Stomach (tissue), 9 donors: ENCODE results near the gene MEA1. TPM values are rescaled to one million over a fixed set of nuclear protein-coding genes. Genes with fewer than 3 reads are reported as not detected.

Experiments used
- DNase-seq, 2 donors: peaks; one replicate each; pipeline versions ENCODE4 v3.0.0 to v3.0.0-alpha.2; 2013 to 2019
- H3K27ac ChIP-seq, 5 donors: fragments of 200-600 bp in 4 of 5; sonication (generic) in 4 of 5; one replicate each; pipeline ENCODE4 v1.5.1; 2013 to 2019; ENCODE audit warnings: mild to moderate bottlenecking in 1 of 5, moderate library complexity in 1 of 5
- H3K27me3 ChIP-seq, 3 donors: fragments of 200-600 bp; sonication (generic); one replicate each; pipeline ENCODE4 v1.5.1; 2017 to 2019; ENCODE audit warnings: mixed run types in 1 of 3
- H3K36me3 ChIP-seq, 4 donors: fragments of 200-600 bp; sonication (generic); 1 replicate in 3 of 4; 2 replicates in 1 of 4; pipeline ENCODE4 v1.5.1; 2016 to 2019
- H3K4me1 ChIP-seq, 4 donors: fragments of 200-600 bp; sonication (generic); one replicate each; pipeline ENCODE4 v1.5.1; 2016 to 2019
- H3K4me3 ChIP-seq, 4 donors: fragments of 200-600 bp; sonication (generic) in 3 of 4; one replicate each; pipeline ENCODE4 v1.5.1; 2016 to 2019; ENCODE audit warnings: mild to moderate bottlenecking in 1 of 4
- H3K9me3 ChIP-seq, 4 donors: fragments of 200-600 bp; sonication (generic); one replicate each; pipeline ENCODE4 v1.5.1; 2016 to 2019
- CTCF ChIP-seq, 7 experiments: fragments of 450-650 bp in 4 of 7; fragments of 200-600 bp in 3 of 7; sonication (generic) in 3 of 7; IDR thresholded peaks; one replicate each; pipeline ENCODE4 v1.5.1; 2016 to 2019; ENCODE audit warnings: antibody characterized with exemption in 7 of 7, control low read depth in 2 of 7, mild to moderate bottlenecking in 1 of 7
- EP300 ChIP-seq: sonication (generic); formaldehyde crosslinking; IDR thresholded peaks from one replicate; pipeline ENCODE4 v1.6.1; 2017; ENCODE audit warnings: antibody characterized with exemption
- POLR2A ChIP-seq, 4 donors: fragments of 450-650 bp; IDR thresholded peaks; one replicate each; pipeline ENCODE4 v1.6.1; 2016; ENCODE audit warnings: antibody characterized with exemption in 4 of 4, control low read depth in 2 of 4, mild to moderate bottlenecking in 1 of 4, moderate library complexity in 1 of 4
- POLR2AphosphoS5 ChIP-seq, 3 donors: sonication (generic); formaldehyde crosslinking; IDR thresholded peaks; one replicate each; pipeline ENCODE4 v1.6.1; 2016; ENCODE audit warnings: antibody characterized with exemption in 3 of 3
- WGBS, 5 donors: extraction: QIAGEN DNeasy Blood & Tissue Kit in 3 of 5; methylation state at CpG; one replicate each; pipeline versions ENCODE4 v1.1.5 to v1.1.7; 2013 to 2018; 5-methylcytosine and 5-hydroxymethylcytosine counted together
- intact Hi-C: fragments of 100-400 bp; cut with DNase I; formaldehyde crosslinking; loops from one replicate; pipeline ENCODE4 v1.15.1; 2023; ENCODE audit warnings: low total_unique reads
- polyA plus RNA-seq, 3 donors: library from polyadenylated mRNA; stranded (reverse); fragments of 200-250 nt; gene quantifications; one replicate each; pipeline ENCODE4 v1.2.3, GENCODE V29; 2013
- total RNA-seq, 5 donors: library from RNA; depleted of rRNA; stranded (reverse); fragments of >200 nt; gene quantifications; one replicate each; pipeline versions ENCODE4 v1.1.0 to v1.2.3, GENCODE V29; 2014 to 2016
- donor health status: healthy with polysubstance abuse.
- donor health status: Bipolar disorder and iron deficiency.
- donor health status: healthy.

MEA1 gene
- total and polyA plus RNA-seq, 8 donors, result 3.6 to 118 (median 50.0) TPM

- H3K27me3 ChIP-seq, result no peaks in the 10 kb centered on the region
- peak overlapping the region in 3 of 4 donors; percentile 59 to 72 (median 68) for H3K4me3 ChIP-seq
- TF ChIP-seq CTCF (IDR thresholded peaks at IDR 0.05) (no peak), POLR2A (IDR thresholded peaks at IDR 0.05) (no peak), POLR2AphosphoS5 (IDR thresholded peaks at IDR 0.05) (no peak), EP300 (no peak)
- no peak for DNase-seq
- intact Hi-C loops, result no loop called here
- peaks cover 32 to 69% (median 63%) of the 10 kb centered on the region in 4 donors for H3K36me3 ChIP-seq
- peak overlapping the region in 4 of 5 donors; percentile 90 to 96 (median 94) for H3K27ac ChIP-seq
- 84 to 89% (median 87%) methylated on average over 14 to 19 of the region's 19 CpGs for WGBS, 5 donors
- H3K9me3 ChIP-seq, result no peaks in the 10 kb centered on the region
- peaks cover 14 to 37% (median 30%) of the 10 kb centered on the region in 4 donors for H3K4me1 ChIP-seq
These were observed 38.6 kb upstream of the MEA1 start for GRCh38 chr6:43052225-43052841.

GRCh38 chr6:43050981-43051380 lies 37.2 kb upstream of the MEA1 start:
- Histone ChIP-seq H3K4me1 (peaks cover 14 to 36% (median 29%) of the 10 kb centered on the region in 4 donors), H3K4me3 (no peak overlapping the region), H3K9me3 (no peaks in the 10 kb centered on the region), H3K27ac (no peak overlapping the region), H3K36me3 (peaks cover 31 to 69% (median 63%) of the 10 kb centered on the region in 4 donors), H3K27me3 (no peaks in the 10 kb centered on the region)
- no peak for TF ChIP-seq POLR2AphosphoS5 (IDR thresholded peaks at IDR 0.05)
- TF ChIP-seq POLR2A (IDR thresholded peaks at IDR 0.05), result no peak
- no peak for TF ChIP-seq CTCF (IDR thresholded peaks at IDR 0.05)
- TF ChIP-seq EP300, result no peak
- intact Hi-C loops, result no loop called here
- WGBS, 5 donors, result 93 to 95% (median 93%) methylated on average over 13 to 17 of the region's 17 CpGs
- no peak for DNase-seq

- Histone ChIP-seq H3K27me3 (no peaks in the 10 kb centered on the region), H3K36me3 (peaks cover 47 to 84% (median 81%) of the 10 kb centered on the region in 4 donors), H3K9me3 (no peaks in the 10 kb centered on the region), H3K27ac (no peak overlapping the region), H3K4me3 (no peak overlapping the region), H3K4me1 (peaks cover 8 to 23% (median 17%) of the 10 kb centered on the region in 4 donors)
- 87 to 96% (median 91%) methylated on average over 5 to 7 of the region's 7 CpGs for WGBS, 5 donors
- intact Hi-C loops, result no loop called here
- no peak for TF ChIP-seq CTCF (IDR thresholded peaks at IDR 0.05)
- no peak for DNase-seq
These were observed 34.3 kb upstream of the MEA1 start for GRCh38 chr6:43047998-43048397.

GRCh38 chr6:43045371-43045930 lies 31.7 kb upstream of the MEA1 start:
- intact Hi-C loops, result no loop called here
- Histone ChIP-seq H3K27ac (no peak overlapping the region), H3K27me3 (no peaks in the 10 kb centered on the region), H3K4me3 (no peak overlapping the region), H3K36me3 (peaks cover 60 to 98% (median 96%) of the 10 kb centered on the region in 4 donors), H3K9me3 (no peaks in the 10 kb centered on the region), H3K4me1 (no peaks in the 10 kb centered on the region)
- TF ChIP-seq POLR2AphosphoS5 (IDR thresholded peaks at IDR 0.05), result no peak
- TF ChIP-seq EP300, result no peak
- no peak for TF ChIP-seq CTCF (IDR thresholded peaks at IDR 0.05)
- TF ChIP-seq POLR2A (IDR thresholded peaks at IDR 0.05), result no peak
- WGBS, 5 donors, result 84 to 94% (median 93%) methylated on average over 6 to 11 of the region's 11 CpGs
- no peak for DNase-seq
